Right lung (tissue), 5 donors: ENCODE data around the gene KLK2. TPM values are rescaled to one million over a fixed set of nuclear protein-coding genes. Genes with fewer than 3 reads are reported as not detected.

Source experiments
- DNase-seq, 2 donors: peaks; one replicate each; pipeline ENCODE4 v3.0.0-alpha.2; 2013
- polyA plus RNA-seq, 5 donors: library from polyadenylated mRNA; unstranded; fragments of 120-200 nt; gene quantifications; one replicate each; pipeline versions ENCODE4 v1.2.1 to v1.2.3, GENCODE V29; 2013; ENCODE audit warnings: inconsistent platforms in 1 of 5, low replicate concordance in 1 of 5; ENCODE audit not compliant: insufficient read length in 5 of 5, insufficient read depth in 1 of 5

Gene KLK2
- polyA plus RNA-seq, 5 donors = 0.16 to 0.24 (median 0.17) TPM; not detected in 2

- no peak for DNase-seq
These were observed 28.8 kb upstream of the KLK2 start for GRCh38 chr19:50844296-50844935.

GRCh38 chr19:50850738-50851137 is 22.5 kb upstream of the KLK2 start:
- DNase-seq = no peak

- DNase-seq = no peak
These were observed 21.6 kb upstream of the KLK2 start for GRCh38 chr19:50851620-50852019.

- no peak for DNase-seq
These were observed 18.4 kb upstream of the KLK2 start, which contains the start of gene KLK3 for GRCh38 chr19:50854636-50855410. Gene KLK3 (plus strand): TSS chr19:50854915. CDS start chr19:50854956, 41 bp downstream.

GRCh38 chr19:50857366-50857765 is 15.9 kb upstream of the KLK2 start:
- DNase-seq = no peak

- no peak for DNase-seq
These were observed 14.4 kb upstream of the KLK2 start for GRCh38 chr19:50858886-50859285.

GRCh38 chr19:50859849-50860248 is 13.4 kb upstream of the KLK2 start:
- no peak for DNase-seq

- no peak for DNase-seq
These were observed 12.2 kb upstream of the KLK2 start for GRCh38 chr19:50861010-50861409.

GRCh38 chr19:50861496-50862286 is 11.5 kb upstream of the KLK2 start:
- no peak for DNase-seq

GRCh38 chr19:50869479-50869878 is 3.8 kb upstream of the KLK2 start:
- no peak for DNase-seq

GRCh38 chr19:50870417-50871089 is 2.7 kb upstream of the KLK2 start:
- DNase-seq = no peak

GRCh38 chr19:50874211-50874610 is 972 bp downstream of the KLK2 start:
- DNase-seq = no peak

GRCh38 chr19:50875795-50876422 is 2.7 kb downstream of the KLK2 start:
- no peak for DNase-seq

- no peak for DNase-seq
These were observed 3.2 kb downstream of the KLK2 start for GRCh38 chr19:50876456-50876855.

- no peak for DNase-seq
These were observed 4.1 kb downstream of the KLK2 start for GRCh38 chr19:50877338-50877737.

- no peak for DNase-seq
These were observed 5.6 kb downstream of the KLK2 start for GRCh38 chr19:50878851-50879250.

- no peak for DNase-seq
These were observed 7.0 kb downstream of the KLK2 start for GRCh38 chr19:50880241-50880640.

- no peak for DNase-seq
These were observed 8.9 kb downstream of the KLK2 start for GRCh38 chr19:50882188-50882587.

GRCh38 chr19:50889638-50890037 is 16.4 kb downstream of the KLK2 start:
- no peak for DNase-seq

- no peak for DNase-seq
These were observed 17.4 kb downstream of the KLK2 start for GRCh38 chr19:50890422-50891252.

GRCh38 chr19:50891253-50891625 is 18.0 kb downstream of the KLK2 start:
- DNase-seq = no peak
